HG02970 (cell line): ENCODE data around the gene SERGEF.

Source experiments
- ATAC-seq: cut with Tn5 transposase; IDR thresholded peaks from one replicate; pipeline ENCODE4 v1.9.1; 2021; ENCODE audit warnings: mild to moderate bottlenecking, moderate library complexity, moderate number of reproducible peaks; ENCODE audit not compliant: unreplicated experiment, low FRiP score

SERGEF gene

GRCh38 chr11:17762309-17762974 lies 250.4 kb downstream of the SERGEF start:
- ATAC-seq: no peak

GRCh38 chr11:17760102-17761029 lies 252.5 kb downstream of the SERGEF start:
- ATAC-seq: no peak

GRCh38 chr11:17755891-17756290 lies 257.0 kb downstream of the SERGEF start:
- ATAC-seq: no peak

- ATAC-seq: no peak
Measured at GRCh38 chr11:17753641-17754040, 259.2 kb downstream of the SERGEF start.

- no peak for ATAC-seq
Measured at GRCh38 chr11:17753153-17753552, 259.7 kb downstream of the SERGEF start.

GRCh38 chr11:17752144-17752543 lies 260.7 kb downstream of the SERGEF start:
- no peak for ATAC-seq

- ATAC-seq: no peak
Measured at GRCh38 chr11:17751558-17751957, 261.3 kb downstream of the SERGEF start.

GRCh38 chr11:17750801-17751165 lies 262.1 kb downstream of the SERGEF start:
- no peak for ATAC-seq

- ATAC-seq: no peak
Measured at GRCh38 chr11:17750013-17750800, 262.6 kb downstream of the SERGEF start.

- ATAC-seq: no peak
Measured at GRCh38 chr11:17748761-17749721, 263.8 kb downstream of the SERGEF start.

GRCh38 chr11:17748044-17748443 lies 264.8 kb downstream of the SERGEF start:
- no peak for ATAC-seq

GRCh38 chr11:17747131-17747955 lies 265.5 kb downstream of the SERGEF start:
- no peak for ATAC-seq

- ATAC-seq: no peak
Measured at GRCh38 chr11:17746096-17746495, 266.8 kb downstream of the SERGEF start.

GRCh38 chr11:17745023-17745772 lies 267.6 kb downstream of the SERGEF start:
- no peak for ATAC-seq

GRCh38 chr11:17744151-17744940 lies 268.5 kb downstream of the SERGEF start:
- no peak for ATAC-seq

- ATAC-seq: no peak
Measured at GRCh38 chr11:17743808-17744119, 269.1 kb downstream of the SERGEF start.

GRCh38 chr11:17743026-17743807 lies 269.6 kb downstream of the SERGEF start:
- ATAC-seq: no peak
